ENCODE data around the gene UNKL.
"Not testable (repeated sequence)": the region's sequence is repeated elsewhere in the genome, so short reads cannot be mapped to it uniquely, and the experiment has no call there.

The UNKL gene

DNA sequence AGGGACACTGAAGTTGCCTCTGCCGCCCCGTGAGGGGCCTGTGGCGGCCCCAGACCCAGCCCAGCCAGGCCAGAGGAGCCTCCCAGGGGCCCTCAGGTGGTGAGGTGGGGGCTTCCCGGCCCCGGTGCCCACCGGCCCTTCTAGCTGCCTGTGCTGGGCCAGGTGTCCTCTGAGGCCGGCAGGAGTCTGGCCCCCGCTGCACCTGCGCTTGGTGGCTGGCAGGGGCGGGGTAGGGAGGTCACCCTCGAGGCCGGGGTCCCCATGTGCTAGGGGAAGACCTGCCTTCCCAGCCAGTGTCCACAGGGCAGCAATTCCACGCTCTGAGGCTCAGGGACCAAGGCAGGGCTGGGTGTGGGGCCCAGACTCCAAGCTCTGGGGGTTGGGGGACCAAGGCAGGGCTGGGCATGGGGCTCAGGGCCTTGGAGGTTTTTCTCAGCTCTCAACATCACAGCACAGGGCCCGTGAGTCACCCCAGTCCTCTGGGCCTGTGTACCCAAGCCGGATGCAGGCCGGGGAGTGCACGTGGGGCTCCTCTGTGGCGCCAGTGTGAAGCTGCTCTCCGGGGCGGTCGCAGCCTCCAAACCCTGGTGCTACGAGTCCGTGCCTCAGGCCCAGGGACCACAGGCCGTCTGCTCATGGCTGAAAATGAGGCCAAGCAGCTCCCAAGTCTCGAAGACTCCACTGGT, 31.2 kb upstream of the UNKL start:
- TF ChIP-seq, protein P1, sequence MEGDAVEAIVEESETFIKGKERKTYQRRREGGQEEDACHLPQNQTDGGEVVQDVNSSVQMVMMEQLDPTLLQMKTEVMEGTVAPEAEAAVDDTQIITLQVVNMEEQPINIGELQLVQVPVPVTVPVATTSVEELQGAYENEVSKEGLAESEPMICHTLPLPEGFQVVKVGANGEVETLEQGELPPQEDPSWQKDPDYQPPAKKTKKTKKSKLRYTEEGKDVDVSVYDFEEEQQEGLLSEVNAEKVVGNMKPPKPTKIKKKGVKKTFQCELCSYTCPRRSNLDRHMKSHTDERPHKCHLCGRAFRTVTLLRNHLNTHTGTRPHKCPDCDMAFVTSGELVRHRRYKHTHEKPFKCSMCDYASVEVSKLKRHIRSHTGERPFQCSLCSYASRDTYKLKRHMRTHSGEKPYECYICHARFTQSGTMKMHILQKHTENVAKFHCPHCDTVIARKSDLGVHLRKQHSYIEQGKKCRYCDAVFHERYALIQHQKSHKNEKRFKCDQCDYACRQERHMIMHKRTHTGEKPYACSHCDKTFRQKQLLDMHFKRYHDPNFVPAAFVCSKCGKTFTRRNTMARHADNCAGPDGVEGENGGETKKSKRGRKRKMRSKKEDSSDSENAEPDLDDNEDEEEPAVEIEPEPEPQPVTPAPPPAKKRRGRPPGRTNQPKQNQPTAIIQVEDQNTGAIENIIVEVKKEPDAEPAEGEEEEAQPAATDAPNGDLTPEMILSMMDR (IDR thresholded peaks at IDR 0.05; ENCODE audit: extremely low read depth, missing control alignments) = no peak

DNA sequence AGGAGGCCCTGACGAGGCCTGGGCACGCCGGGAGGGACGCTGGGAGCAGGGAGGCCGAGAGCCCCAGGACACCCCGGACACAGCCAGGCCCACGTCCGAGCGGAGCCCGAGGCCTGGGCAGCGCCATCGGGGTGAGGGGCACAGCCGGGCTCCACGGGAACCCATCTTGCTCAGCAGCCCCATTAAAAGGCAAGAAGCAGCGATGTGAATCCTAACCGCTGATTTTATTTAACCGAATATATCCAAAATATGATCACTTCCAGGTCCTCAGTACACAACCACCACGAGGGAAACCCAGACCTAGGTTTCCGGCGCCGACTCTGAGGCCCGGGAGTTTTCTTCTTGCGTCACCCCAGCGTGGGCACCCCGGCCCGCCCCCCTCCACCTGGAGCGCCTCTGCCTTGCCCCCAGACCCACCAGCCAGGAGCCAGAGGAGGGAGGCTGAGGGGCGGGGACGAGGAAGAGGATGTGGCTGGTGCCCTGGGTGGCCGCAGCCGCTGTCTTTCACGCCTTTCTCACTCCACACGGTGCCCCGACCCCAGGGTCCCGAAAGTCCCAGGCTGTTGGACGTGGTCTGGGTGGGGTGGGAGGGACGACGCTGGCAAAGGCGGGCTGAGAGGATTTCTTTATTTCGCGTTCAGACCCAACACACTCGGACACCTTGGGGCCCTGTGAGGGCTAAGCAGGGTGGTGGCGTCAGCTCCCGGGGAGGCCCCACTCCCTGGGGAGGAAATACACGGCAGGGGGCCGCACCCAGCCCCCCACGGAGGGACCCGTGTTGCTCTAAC, 30.4 kb upstream of the UNKL start:
- TF ChIP-seq, protein P1 (IDR thresholded peaks at IDR 0.05; ENCODE audit: extremely low read depth, missing control alignments) = no peak
- no peak for DNase-seq (ENCODE audit: low spot score)

More for the DNA sequence above, 31.2 kb upstream of the UNKL start:
- no peak for DNase-seq (ENCODE audit: low spot score)

DNA sequence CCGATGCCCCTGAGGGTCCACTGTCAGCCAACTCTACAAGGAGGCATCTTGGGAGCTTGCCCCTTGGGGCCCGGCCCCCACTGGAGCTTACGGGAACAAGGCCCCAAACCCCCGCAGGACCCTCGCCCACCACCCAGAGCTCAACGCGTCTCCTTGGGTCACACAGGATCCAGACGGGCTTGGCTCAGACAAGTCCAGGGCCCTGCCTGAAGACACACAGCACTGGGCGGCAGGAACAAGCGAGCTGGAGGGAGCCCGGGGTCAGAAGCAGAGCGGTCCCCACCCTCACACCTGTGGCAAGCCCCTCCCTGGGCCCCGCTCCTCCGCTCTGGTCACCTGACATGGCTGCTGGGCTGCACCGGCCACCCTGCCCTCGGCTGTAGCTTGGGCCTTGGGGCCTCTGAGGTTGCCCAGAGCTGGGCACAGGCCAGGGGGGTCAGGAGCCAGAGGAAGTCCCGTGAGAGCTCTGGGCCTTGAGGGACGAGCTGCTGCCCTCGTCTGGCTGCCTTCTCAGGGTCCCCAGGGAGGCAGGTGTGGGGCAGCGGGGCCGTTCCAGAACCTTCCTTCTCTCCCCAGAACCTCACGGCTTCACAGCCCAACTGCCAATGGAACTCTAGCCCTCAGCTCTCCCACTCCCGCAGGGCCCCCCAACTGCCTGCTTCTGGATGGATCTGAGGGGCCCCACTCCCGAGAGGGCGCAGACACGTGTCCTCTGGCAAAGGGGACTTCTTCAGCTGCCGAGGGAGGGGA, 29.7 kb upstream of the UNKL start, which contains the start of gene CCDC154:
TSS of gene CCDC154 (minus strand) at position 577 of the 750 bp plus-strand sequence. CDS start at position 343, 234 bp downstream.
- TF ChIP-seq, protein P1 (IDR thresholded peaks at IDR 0.05; ENCODE audit: extremely low read depth, missing control alignments) = no peak

DNA sequence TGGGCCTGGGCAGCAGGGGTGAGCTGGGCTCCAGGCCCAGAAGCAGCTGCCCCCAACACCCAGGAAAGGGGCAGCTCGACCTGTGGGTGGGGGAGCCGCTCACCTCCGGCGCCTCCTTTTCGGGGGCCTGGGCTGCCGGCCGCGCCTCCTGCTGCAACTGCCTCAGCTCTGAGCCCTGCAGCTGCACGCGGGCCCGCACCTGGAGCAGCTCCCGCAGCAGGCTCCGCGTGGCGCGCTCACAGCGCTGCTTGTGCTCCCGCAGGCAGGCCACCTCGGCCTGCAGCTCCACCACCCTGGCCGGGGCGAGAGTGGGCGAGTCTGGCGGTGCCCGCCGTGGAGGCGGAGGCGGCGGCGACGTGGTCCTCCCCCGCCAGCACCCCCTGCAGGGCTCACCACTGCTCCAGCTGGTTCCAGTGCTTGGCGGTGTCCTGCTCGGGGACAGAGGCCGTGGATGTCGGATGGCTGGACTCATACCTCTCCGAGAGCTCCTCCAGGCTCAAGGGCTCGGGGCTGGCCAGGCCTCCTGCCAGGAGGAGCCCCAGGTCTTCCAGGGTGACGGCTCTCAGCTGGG, 29.0 kb upstream of the UNKL start:
- peak; percentile 45 for DNase-seq (ENCODE audit: low spot score)
- TF ChIP-seq, protein P1 (IDR thresholded peaks at IDR 0.05; ENCODE audit: extremely low read depth, missing control alignments) = no peak

More for the DNA sequence above, 29.7 kb upstream of the UNKL start, which contains the start of gene CCDC154:
- peak; percentile 53 for DNase-seq (ENCODE audit: low spot score)

DNA sequence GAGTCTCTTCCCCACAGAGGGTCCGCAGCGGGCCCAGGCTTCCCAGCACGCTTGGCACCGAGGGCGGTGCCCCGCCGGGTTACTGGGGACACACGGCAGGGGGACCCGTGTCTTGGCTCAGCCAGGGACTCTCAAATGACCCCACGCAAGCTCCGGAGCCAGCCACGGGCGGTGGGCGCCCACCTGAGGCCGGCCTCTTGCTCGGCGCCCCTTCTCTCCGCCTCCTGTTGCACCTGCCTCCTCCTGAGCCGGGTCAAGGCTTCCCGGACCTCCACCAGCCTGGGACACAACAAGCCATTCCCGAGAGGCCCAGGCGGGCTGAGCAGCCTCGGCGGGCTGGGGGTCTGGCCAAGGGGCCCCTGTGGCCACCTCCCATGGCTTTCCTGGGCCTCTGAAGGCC, 28.2 kb upstream of the UNKL start:
- TF ChIP-seq, protein P1 (IDR thresholded peaks at IDR 0.05; ENCODE audit: extremely low read depth, missing control alignments) = no peak
- DNase-seq (ENCODE audit: low spot score) = no peak

DNA sequence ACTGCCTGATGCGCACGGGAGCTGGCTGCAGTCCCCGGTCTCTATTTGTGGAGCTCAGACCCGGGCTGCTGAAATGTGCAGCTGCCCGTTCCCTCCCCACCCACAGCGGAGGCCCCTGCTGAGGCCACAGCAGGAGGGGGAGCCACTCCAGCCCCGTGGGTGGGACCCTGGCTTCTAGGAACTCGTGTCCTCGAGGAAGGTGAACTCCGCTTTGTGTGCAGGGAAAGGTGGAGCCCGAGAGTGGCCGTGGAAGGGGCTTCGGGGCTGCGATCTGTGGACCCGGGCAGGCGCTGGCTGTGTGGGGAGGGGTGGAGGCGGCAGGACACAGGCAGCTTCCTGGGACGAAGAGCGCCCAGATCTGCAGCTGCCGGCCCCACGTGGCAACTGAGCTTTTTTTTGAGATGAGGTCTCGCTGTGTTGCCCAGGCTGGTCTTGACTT, 26.9 kb upstream of the UNKL start:
- TF ChIP-seq, protein P1 (IDR thresholded peaks at IDR 0.05; ENCODE audit: extremely low read depth, missing control alignments) = no peak
- DNase-seq (ENCODE audit: low spot score) = no peak

DNA sequence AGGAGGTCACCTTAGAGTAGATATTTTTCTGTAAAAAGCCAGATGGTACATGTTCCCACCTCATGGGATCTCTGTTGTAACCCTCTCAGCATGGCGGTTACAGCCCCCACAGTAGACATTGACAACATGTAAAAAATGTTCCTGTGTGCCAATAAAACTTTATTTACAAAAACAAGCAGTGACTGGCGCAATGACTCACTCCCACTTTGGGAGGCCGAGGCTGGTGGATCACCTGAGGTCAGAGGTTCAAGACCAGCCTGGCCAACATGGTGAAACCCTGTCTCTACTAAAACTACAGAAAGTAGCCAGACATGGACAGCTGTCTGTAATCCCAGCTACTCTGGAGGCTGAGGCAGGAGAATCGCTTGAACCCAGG, 25.2 kb upstream of the UNKL start:
- not testable (repeated sequence) for DNase-seq (ENCODE audit: low spot score)
